Measurements from ENCODE around the gene MISP.

Gene MISP

DNA sequence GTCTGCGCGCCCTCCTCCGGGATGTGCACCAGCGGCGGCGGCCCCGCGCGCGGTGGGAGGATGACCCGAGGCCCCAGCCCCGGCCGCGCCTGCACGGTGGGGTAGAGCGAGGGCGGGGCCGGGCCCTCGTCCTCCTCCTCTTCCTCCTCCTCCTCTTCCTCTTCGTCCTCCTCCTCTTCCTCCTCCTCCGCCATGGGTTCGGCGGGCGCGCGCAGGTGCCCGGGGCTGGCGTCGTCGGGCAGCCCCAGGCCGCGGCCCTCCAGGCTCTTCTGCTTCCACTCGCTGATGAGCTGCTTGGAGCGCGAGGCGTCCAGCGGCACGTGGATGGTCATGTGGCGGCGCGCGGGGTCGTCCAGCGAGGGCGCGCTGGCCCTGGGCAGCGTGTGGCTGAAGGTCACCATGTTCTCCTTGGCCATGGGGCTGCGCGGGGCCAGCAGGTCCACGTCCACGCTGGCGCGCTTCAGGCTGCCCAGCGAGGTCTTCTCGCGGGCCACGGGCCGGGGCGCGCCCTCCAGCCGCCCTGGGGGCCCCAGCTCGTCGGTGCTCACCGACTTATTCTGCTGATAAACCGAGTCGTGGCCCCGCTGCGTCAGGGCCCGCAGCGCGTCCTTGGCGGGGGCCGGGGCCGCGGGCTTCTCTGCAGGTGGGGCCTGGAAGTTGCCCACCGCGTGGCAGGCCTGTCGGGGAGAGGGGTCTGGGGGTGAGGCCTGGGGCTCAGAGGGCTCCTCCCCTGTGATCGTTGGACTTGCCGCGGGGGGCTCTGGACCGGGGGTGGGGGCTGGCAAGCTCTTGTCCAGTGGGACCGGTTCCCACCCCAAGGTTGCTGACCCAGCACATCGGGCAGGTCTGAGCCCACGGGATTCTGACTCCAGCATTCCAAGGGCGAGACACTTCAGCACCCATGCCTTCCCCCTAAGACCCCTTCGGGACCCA is 62.6 kb downstream of the MISP start:
- no peak for DNase-seq
